ENCODE data around the gene TOM1. TPM values are rescaled to one million over a fixed set of nuclear protein-coding genes. Genes with fewer than 3 reads are reported as not detected.
"Not testable (repeated sequence)": the region's sequence is repeated elsewhere in the genome, so short reads cannot be mapped to it uniquely, and the experiment has no call there.

TOM1 gene
- total and polyA plus RNA-seq, 2 donors, result 23.2 to 41.8 TPM

DNA sequence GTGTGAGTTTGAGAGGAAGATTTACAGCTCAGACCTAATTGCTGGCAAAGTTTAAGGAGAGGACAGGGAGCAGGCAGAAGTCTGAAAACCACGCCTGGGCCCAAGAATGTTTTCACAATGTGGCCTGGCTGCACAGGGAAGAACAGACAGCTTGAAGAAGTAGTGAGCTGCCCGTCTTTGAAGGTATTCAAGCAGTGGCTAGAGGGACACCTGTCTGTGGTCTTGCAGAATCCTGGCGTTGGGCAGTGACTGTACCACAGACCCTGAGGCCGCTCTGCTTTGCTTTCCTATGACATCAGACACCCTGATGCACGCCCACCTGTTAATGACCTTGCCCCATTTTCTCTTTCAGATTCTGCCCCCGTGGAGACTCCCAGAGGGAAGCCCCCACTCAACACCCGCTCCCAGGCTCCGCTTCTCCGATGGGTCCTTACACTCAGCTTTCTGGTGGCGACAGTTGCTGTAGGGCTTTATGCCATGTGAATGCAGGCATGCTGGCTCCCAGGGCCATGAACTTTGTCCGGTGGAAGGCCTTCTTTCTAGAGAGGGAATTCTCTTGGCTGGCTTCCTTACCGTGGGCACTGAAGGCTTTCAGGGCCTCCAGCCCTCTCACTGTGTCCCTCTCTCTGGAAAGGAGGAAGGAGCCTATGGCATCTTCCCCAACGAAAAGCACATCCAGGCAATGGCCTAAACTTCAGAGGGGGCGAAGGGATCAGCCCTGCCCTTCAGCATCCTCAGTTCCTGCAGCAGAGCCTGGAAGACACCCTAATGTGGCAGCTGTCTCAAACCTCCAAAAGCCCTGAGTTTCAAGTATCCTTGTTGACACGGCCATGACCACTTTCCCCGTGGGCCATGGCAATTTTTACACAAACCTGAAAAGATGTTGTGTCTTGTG, 93.7 kb downstream of the TOM1 start:
- H3K4me3 ChIP-seq (ENCODE audit: low read length in 2 of 2), result no peak overlapping the region
- H3K36me3 ChIP-seq (ENCODE audit: control insufficient read depth in 2 of 2, insufficient read depth in 2 of 2, low read length in 1 of 2), result no peaks in the 10 kb centered on the region
- no peaks in the 10 kb centered on the region for H3K27me3 ChIP-seq (ENCODE audit: control insufficient read depth in 2 of 2, insufficient read depth in 1 of 2, low read length in 1 of 2)
- H3K4me1 ChIP-seq (ENCODE audit: control insufficient read depth in 2 of 2, insufficient read depth in 2 of 2, low read length in 2 of 2), result no peaks in the 10 kb centered on the region
- no peaks in the 10 kb centered on the region for H3K9me3 ChIP-seq (ENCODE audit: control insufficient read depth in 2 of 2, insufficient read depth in 1 of 2, low read length in 1 of 2)
- no peak for DNase-seq (ENCODE audit: low read depth in 6 of 9, low spot score in 9 of 9)
- WGBS, result 95% methylated on average over 16 of the region's 16 CpGs
- no peak overlapping the region for H3K27ac ChIP-seq (ENCODE audit: low read depth in 1 of 2, low read length in 1 of 2)

DNA sequence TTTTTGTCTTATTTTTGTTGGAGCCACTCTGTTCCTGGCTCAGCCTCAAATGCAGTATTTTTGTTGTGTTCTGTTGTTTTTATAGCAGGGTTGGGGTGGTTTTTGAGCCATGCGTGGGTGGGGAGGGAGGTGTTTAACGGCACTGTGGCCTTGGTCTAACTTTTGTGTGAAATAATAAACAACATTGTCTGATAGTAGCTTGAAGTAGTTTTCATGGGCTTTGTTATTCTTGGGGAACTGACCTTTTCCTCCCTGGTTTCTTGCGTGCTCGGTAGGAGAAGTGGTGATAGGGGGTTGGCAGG, 94.3 kb downstream of the TOM1 start:
- H3K4me1 ChIP-seq (ENCODE audit: control insufficient read depth in 2 of 2, insufficient read depth in 2 of 2, low read length in 2 of 2), result peaks cover 0 to under 1% of the 10 kb centered on the region in 2 donors
- no peaks in the 10 kb centered on the region for H3K9me3 ChIP-seq (ENCODE audit: control insufficient read depth in 2 of 2, insufficient read depth in 1 of 2, low read length in 1 of 2)
- no peak for DNase-seq (ENCODE audit: low read depth in 6 of 9, low spot score in 9 of 9)
- no peaks in the 10 kb centered on the region for H3K36me3 ChIP-seq (ENCODE audit: control insufficient read depth in 2 of 2, insufficient read depth in 2 of 2, low read length in 1 of 2)
- no peaks in the 10 kb centered on the region for H3K27me3 ChIP-seq (ENCODE audit: control insufficient read depth in 2 of 2, insufficient read depth in 1 of 2, low read length in 1 of 2)
- no peak overlapping the region for H3K27ac ChIP-seq (ENCODE audit: low read depth in 1 of 2, low read length in 1 of 2)
- H3K4me3 ChIP-seq (ENCODE audit: low read length in 2 of 2), result no peak overlapping the region
- 91% methylated on average over 4 of the region's 4 CpGs for WGBS

GRCh38 chr22:35394810-35395563, 95.3 kb downstream of the TOM1 start:
- Histone ChIP-seq H3K9me3 (ENCODE audit: control insufficient read depth in 2 of 2, insufficient read depth in 1 of 2, low read length in 1 of 2) (no peaks in the 10 kb centered on the region), H3K4me3 (ENCODE audit: low read length in 2 of 2) (no peak overlapping the region), H3K27me3 (ENCODE audit: control insufficient read depth in 2 of 2, insufficient read depth in 1 of 2, low read length in 1 of 2) (no peaks in the 10 kb centered on the region), H3K4me1 (ENCODE audit: control insufficient read depth in 2 of 2, insufficient read depth in 2 of 2, low read length in 2 of 2) (peaks cover 3 to 8% of the 10 kb centered on the region in 2 donors), H3K27ac (ENCODE audit: low read depth in 1 of 2, low read length in 1 of 2) (no peak overlapping the region), H3K36me3 (ENCODE audit: control insufficient read depth in 2 of 2, insufficient read depth in 2 of 2, low read length in 1 of 2) (no peaks in the 10 kb centered on the region)
- 97% methylated on average over 5 of the region's 5 CpGs for WGBS
- no peak for DNase-seq (ENCODE audit: low read depth in 6 of 9, low spot score in 9 of 9)

GRCh38 chr22:35396622-35397021, 96.9 kb downstream of the TOM1 start:
- H3K36me3 ChIP-seq (ENCODE audit: control insufficient read depth in 2 of 2, insufficient read depth in 2 of 2, low read length in 1 of 2); H3K4me3 ChIP-seq (ENCODE audit: low read length in 2 of 2); H3K27ac ChIP-seq (ENCODE audit: low read depth in 1 of 2, low read length in 1 of 2); H3K27me3 ChIP-seq (ENCODE audit: control insufficient read depth in 2 of 2, insufficient read depth in 1 of 2, low read length in 1 of 2); DNase-seq (ENCODE audit: low read depth in 6 of 9, low spot score in 9 of 9); H3K9me3 ChIP-seq (ENCODE audit: control insufficient read depth in 2 of 2, insufficient read depth in 1 of 2, low read length in 1 of 2): not testable (repeated sequence)
- WGBS, result 65% methylated on average over 6 of the region's 6 CpGs
- H3K4me1 ChIP-seq (ENCODE audit: control insufficient read depth in 2 of 2, insufficient read depth in 2 of 2, low read length in 2 of 2), result peaks cover 12 to 13% of the 10 kb centered on the region in 2 donors

DNA sequence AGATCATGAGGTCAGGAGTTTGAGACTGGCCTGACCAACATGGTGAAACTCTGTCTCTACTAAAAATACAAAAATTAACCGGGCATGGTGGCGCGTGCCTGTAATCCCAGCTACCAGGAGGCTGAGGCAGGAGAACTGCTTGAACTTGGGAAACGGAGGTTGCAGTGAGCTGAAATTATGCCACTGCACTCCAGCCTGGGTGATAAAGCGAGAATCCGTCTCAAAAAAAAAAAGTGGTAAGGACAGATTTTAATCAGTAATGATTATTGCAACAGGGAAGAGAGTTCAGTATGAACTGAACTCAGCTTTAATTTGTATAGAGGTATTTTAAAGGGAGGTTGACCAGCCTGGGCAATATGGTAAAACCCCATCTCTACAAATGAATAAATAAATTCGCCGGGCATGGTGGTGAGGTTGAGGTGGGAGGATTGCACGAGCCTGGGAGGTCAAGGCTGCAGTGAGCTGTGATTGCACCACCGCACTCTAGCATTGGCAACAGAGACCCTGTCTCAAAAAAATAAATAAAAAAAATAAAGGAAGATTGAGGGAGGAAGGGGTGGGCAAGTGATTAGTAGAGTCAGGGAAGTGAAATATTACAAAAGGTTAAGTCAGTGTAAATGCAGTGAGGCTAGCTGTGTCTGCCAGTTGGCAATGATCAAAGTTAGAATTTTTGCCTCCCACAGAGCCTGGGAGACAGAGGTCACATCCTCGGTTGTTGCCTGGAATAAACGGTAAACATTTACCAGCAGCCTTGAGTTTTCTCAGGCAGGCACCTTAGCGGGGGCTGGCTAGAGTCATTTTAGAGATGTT, 97.6 kb downstream of the TOM1 start:
- 93% methylated on average over 13 of the region's 13 CpGs for WGBS

More for the DNA sequence above, 97.6 kb downstream of the TOM1 start:
- no peak overlapping the region for H3K27ac ChIP-seq (ENCODE audit: low read depth in 1 of 2, low read length in 1 of 2)
- H3K9me3 ChIP-seq (ENCODE audit: control insufficient read depth in 2 of 2, insufficient read depth in 1 of 2, low read length in 1 of 2), result no peaks in the 10 kb centered on the region
- peaks cover 16 to 19% of the 10 kb centered on the region in 2 donors for H3K4me1 ChIP-seq (ENCODE audit: control insufficient read depth in 2 of 2, insufficient read depth in 2 of 2, low read length in 2 of 2)
- DNase-seq (ENCODE audit: low read depth in 6 of 9, low spot score in 9 of 9), result no peak
- H3K36me3 ChIP-seq (ENCODE audit: control insufficient read depth in 2 of 2, insufficient read depth in 2 of 2, low read length in 1 of 2), result peaks cover under 1 to 6% of the 10 kb centered on the region in 2 donors
- H3K27me3 ChIP-seq (ENCODE audit: control insufficient read depth in 2 of 2, insufficient read depth in 1 of 2, low read length in 1 of 2), result no peaks in the 10 kb centered on the region
- H3K4me3 ChIP-seq (ENCODE audit: low read length in 2 of 2), result no peak overlapping the region

Other genes starting within 250 kb of the TOM1 start
- not detected for gene ISX, start 233.7 kb upstream of the TOM1 start, total RNA-seq
- gene ISX, start 233.7 kb upstream of the TOM1 start, polyA plus RNA-seq, result 0.02 TPM
- gene HMGXB4, start 42.4 kb upstream of the TOM1 start, total RNA-seq, result 9.5 TPM
- 8.8 TPM for gene HMGXB4, start 42.4 kb upstream of the TOM1 start, polyA plus RNA-seq
- 32.2 TPM for gene HMOX1, start 81.2 kb downstream of the TOM1 start, total RNA-seq
- gene HMOX1, start 81.2 kb downstream of the TOM1 start, polyA plus RNA-seq, result 119 TPM
- 86.9 TPM for gene MCM5, start 100.2 kb downstream of the TOM1 start, total RNA-seq
- 27.1 TPM for gene MCM5, start 100.2 kb downstream of the TOM1 start, polyA plus RNA-seq
- 0.14 TPM for gene RASD2, start 240.9 kb downstream of the TOM1 start, total RNA-seq
- 1.0 TPM for gene RASD2, start 240.9 kb downstream of the TOM1 start, polyA plus RNA-seq

All from thymus (tissue), 11 donors.